ENCODE data around the gene GTF3A. TPM values are rescaled to one million over a fixed set of nuclear protein-coding genes. Genes with fewer than 3 reads are reported as not detected.
A peak's percentile ranks its signal among the peaks of the same experiment; 100 is the strongest.

GTF3A gene
- total and polyA plus RNA-seq, 9 of the 15 experiments (the other 6 are each of a cell fraction or from before 2014, with no cell fraction given): 47.5 to 303 (median 174) TPM

- TF ChIP-seq, protein P1, sequence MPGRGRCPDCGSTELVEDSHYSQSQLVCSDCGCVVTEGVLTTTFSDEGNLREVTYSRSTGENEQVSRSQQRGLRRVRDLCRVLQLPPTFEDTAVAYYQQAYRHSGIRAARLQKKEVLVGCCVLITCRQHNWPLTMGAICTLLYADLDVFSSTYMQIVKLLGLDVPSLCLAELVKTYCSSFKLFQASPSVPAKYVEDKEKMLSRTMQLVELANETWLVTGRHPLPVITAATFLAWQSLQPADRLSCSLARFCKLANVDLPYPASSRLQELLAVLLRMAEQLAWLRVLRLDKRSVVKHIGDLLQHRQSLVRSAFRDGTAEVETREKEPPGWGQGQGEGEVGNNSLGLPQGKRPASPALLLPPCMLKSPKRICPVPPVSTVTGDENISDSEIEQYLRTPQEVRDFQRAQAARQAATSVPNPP (IDR thresholded peaks at IDR 0.05; ENCODE audit: borderline replicate concordance, insufficient read depth, insufficient read length): no peak
- TF ChIP-seq IRF1 (CRISPR knock-in tag; IDR thresholded peaks at IDR 0.05; ENCODE audit: borderline replicate concordance) (no peak), HDAC1 (IDR thresholded peaks at IDR 0.05) (peak in 1 of 2 experiments; percentile 26; a peak in 1 of 4 replicates), ZNF232 (CRISPR knock-in tag; IDR thresholded peaks at IDR 0.05) (no peak), MNT (conservative IDR thresholded peaks at IDR 0.05) (peak; percentile 70 to 86), ATF6 (CRISPR knock-in tag; IDR thresholded peaks at IDR 0.05) (peak; percentile 76; the same call in 1 of the 2 replicates), ZKSCAN8 (CRISPR knock-in tag; IDR thresholded peaks at IDR 0.05) (no peak), CBFB (CRISPR knock-in tag; IDR thresholded peaks at IDR 0.05) (no peak), MTA3 (IDR thresholded peaks at IDR 0.05; ENCODE audit: borderline replicate concordance) (peak; percentile 98), BCOR (IDR thresholded peaks at IDR 0.05) (peak; percentile 17; the same call in 1 of the 2 replicates), ZNF57 (CRISPR knock-in tag; IDR thresholded peaks at IDR 0.05) (no peak), FOXP1 (CRISPR knock-in tag; IDR thresholded peaks at IDR 0.05) (peak; percentile 66), MAZ (CRISPR knock-in tag; conservative IDR thresholded peaks at IDR 0.05 in 1 of 2, IDR thresholded peaks at IDR 0.05 in 1 of 2) (peak in 1 of 2 experiments; percentile 70; a peak in 3 of 4 replicates), MLLT1 (IDR thresholded peaks at IDR 0.05) (no peak), SMARCE1 (IDR thresholded peaks at IDR 0.05) (no peak)
- TF ChIP-seq, protein P2, sequence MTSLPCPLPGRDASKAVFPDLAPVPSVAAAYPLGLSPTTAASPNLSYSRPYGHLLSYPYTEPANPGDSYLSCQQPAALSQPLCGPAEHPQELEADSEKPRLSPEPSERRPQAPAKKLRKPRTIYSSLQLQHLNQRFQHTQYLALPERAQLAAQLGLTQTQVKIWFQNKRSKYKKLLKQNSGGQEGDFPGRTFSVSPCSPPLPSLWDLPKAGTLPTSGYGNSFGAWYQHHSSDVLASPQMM (CRISPR knock-in tag; IDR thresholded peaks at IDR 0.05): no peak
These were observed 25.8 kb downstream of the GTF3A start, which contains the start of gene MTIF3 (continued) for GRCh38 chr13:27449936-27450828.

Data from K562 (cell line).